GM18858 (cell line): ENCODE measurements around the gene PGF.

ENCODE experiments used
- ATAC-seq: cut with Tn5 transposase; IDR thresholded peaks from one replicate; pipeline ENCODE4 v1.9.1; 2021; ENCODE audit not compliant: unreplicated experiment

Gene PGF

DNA sequence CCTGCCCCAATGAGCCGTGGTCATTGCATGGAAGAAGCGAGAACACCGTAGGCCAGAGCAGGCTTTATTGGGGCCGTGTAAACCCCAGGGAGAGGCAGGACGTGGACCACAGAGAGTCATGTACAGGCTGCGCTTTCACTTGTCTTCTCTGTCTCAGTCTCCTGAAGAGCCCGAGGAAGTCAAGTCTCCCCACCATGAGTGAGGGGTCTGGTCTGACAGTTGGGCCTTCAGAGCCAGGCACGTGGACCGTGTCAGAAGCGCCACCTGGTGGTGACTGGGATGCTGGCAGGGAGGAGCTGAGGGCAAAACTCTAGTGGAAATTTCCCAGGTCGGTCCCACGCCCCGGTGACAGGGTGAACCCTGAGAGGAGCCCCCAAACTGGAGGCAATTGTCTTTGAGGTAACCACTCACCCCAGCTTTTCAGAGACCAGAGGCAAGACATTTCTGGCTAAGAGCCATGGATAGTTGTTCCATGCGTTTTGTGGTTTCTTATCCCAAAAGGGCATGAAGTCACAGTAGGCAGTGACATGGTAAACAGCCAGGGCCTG is 49.7 kb downstream of the PGF start:
- ATAC-seq: no peak

DNA sequence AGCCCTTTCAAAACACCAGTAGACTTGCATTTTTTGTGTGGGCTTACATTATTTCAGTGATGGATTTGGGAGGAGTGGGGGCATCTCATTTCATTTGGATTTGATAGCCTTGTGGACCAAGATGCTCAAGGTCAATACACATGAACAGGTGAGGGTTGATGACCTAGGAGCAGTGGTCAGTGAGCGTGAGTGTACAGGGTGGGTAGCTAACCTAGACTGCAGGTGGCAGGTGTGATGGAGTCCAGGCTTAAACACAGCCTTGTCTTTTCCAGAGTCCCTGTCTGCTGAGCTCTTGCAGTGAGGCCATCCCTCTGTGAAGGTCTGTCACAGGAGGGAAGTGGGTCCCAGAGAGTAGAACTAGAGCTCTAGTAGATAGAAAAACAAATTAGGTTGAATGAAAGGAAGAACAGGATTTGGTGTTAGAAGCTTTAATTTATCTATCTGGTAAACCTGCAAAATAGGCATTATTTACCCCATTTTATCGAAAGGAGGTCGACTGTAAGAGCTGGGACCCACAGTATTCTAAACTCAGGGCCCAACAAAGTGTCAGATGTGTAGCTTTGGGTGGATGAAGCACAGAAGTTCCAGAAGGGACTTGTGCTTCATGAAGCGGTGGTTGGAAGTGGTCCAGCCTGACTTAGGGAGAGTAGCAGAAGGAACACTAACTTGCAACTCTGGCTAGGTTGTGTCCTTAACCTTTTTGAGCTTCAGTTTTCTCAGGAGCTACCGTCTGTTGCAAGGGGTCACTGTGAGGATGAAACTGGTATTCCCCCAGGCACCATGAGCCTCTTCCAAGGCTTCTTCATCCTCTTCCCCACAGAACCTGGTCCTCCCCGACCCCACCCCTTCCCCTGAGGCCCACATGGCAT is 50.5 kb downstream of the PGF start:
- ATAC-seq: no peak

GRCh38 chr14:74902941-74903705 is 52.3 kb downstream of the PGF start:
- no peak for ATAC-seq

- no peak for ATAC-seq
Measured at GRCh38 chr14:74898694-74899093, 56.7 kb downstream of the PGF start.

- ATAC-seq: no peak
Measured at GRCh38 chr14:74898083-74898482, 57.3 kb downstream of the PGF start.

GRCh38 chr14:74897642-74898041 is 57.8 kb downstream of the PGF start:
- ATAC-seq: no peak

DNA sequence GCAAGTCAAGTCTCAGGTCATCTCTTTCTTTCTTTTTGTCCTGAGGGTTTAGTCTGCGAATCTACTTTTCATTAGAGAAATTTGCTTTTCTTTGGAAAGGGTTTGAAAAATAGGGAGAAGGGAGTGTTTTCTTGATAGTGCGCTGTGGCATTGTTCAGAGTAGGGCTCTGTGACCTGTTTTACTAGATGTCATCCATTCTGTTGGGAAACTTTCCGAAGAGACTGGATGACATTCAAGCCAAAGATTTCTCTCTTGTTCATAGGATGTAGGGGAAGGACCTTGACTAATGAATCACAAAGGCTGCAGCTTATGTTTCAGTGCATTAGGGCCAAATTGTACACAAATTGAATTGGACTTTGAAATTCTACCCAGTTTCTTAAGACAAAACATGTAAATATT is 59.0 kb downstream of the PGF start:
- no peak for ATAC-seq

- no peak for ATAC-seq
Measured at GRCh38 chr14:74893614-74894091, 61.7 kb downstream of the PGF start.

- ATAC-seq: no peak
Measured at GRCh38 chr14:74892745-74893144, 62.7 kb downstream of the PGF start.

DNA sequence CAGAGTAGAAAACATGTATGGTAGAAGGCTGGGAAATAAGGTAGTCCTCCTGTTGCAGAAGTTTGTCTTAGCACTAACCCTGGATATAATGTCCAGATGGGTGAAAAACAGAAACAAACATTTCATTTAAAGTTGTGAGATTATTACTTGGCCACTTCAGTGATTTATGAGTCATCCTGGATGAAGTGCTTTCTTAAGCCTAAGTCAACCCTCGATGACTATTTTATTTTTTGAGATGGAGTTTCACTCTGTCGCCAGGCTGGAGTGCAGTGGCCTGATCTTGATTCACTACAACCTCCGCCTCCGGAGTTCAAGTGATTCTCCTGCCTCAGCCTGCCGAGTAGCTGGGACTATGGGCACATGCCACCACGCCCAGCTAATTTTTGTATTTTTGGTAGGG is 63.5 kb downstream of the PGF start:
- no peak for ATAC-seq
